Mammary microvascular endothelial cell (primary cell): ENCODE results near the gene PCDHA13. TPM values are rescaled to one million over a fixed set of nuclear protein-coding genes. Genes with fewer than 3 reads are reported as not detected.

Source experiments
- total RNA-seq: library from RNA; depleted of rRNA; stranded (reverse); fragments of >200 nt; gene quantifications from 2 replicates; pipeline ENCODE4 v1.2.3, GENCODE V29; 2015

PCDHA13 gene
- total RNA-seq, result not detected in 2 replicates

GRCh38 chr5:140881889-140882590 is at the start of gene PCDHA13:
Gene PCDHA13 (plus strand): TSS chr5:140882124. CDS start chr5:140882269, 145 bp downstream.

GRCh38 chr5:140833993-140834392 is 47.9 kb upstream of the PCDHA13 start, which contains the start of gene PCDHA7:
Gene PCDHA7 (plus strand): TSS chr5:140834269. CDS start chr5:140834384, 115 bp downstream.

GRCh38 chr5:140840978-140841962 is 40.7 kb upstream of the PCDHA13 start, which contains the start of gene PCDHA8:
Gene PCDHA8 (plus strand): TSS chr5:140841187. CDS start chr5:140841322, 135 bp downstream.

GRCh38 chr5:140848139-140849102 is 33.5 kb upstream of the PCDHA13 start, which contains the start of gene PCDHA9:
Gene PCDHA9 (plus strand): TSS chr5:140848382. CDS start chr5:140848496, 114 bp downstream.

GRCh38 chr5:140855772-140856674 is 25.9 kb upstream of the PCDHA13 start, which contains the start of gene PCDHA10:
Gene PCDHA10 (plus strand): TSS chr5:140855897. CDS start chr5:140856049, 152 bp downstream.

GRCh38 chr5:140868721-140869554 is 13.0 kb upstream of the PCDHA13 start, which contains the start of gene PCDHA11:
Gene PCDHA11 (plus strand): TSS chr5:140868957. CDS start chr5:140869104, 147 bp downstream.

GRCh38 chr5:140875085-140876065 is 6.5 kb upstream of the PCDHA13 start, which contains the start of gene PCDHA12:
Gene PCDHA12 (plus strand): TSS chr5:140875308. CDS start chr5:140875473, 165 bp downstream.

GRCh38 chr5:140925806-140926442 is 44.0 kb downstream of the PCDHA13 start, which contains the start of gene PCDHAC1:
Gene PCDHAC1 (plus strand): TSS chr5:140926299. CDS start chr5:140926893, 594 bp downstream.

Other genes with a start within 250 kb of the PCDHA13 start
- 0.20 and 0.60 TPM in 2 replicates for gene CD14, start 248.9 kb upstream of the PCDHA13 start, total RNA-seq
- 30.0 and 36.1 TPM in 2 replicates for gene TMCO6, start 242.7 kb upstream of the PCDHA13 start, total RNA-seq
- 58.5 and 60.6 TPM in 2 replicates for gene NDUFA2, start 234.5 kb upstream of the PCDHA13 start, total RNA-seq
- gene IK, start 234.3 kb upstream of the PCDHA13 start, total RNA-seq, result 64.9 and 80.8 TPM in 2 replicates
- gene WDR55, start 217.2 kb upstream of the PCDHA13 start, total RNA-seq, result 20.2 and 20.4 TPM in 2 replicates
- 0.10 and 0.80 TPM in 2 replicates for gene DND1, start 208.5 kb upstream of the PCDHA13 start, total RNA-seq
- gene HARS1, start 190.8 kb upstream of the PCDHA13 start, total RNA-seq, result 78.0 and 83.4 TPM in 2 replicates
- gene HARS2, start 190.7 kb upstream of the PCDHA13 start, total RNA-seq, result 21.4 and 28.1 TPM in 2 replicates
- 34.9 and 45.4 TPM in 2 replicates for gene ZMAT2, start 181.7 kb upstream of the PCDHA13 start, total RNA-seq
- gene PCDHA1, start 96.0 kb upstream of the PCDHA13 start, total RNA-seq, result not detected in 2 replicates
- gene PCDHA2, start 87.3 kb upstream of the PCDHA13 start, total RNA-seq, result 0.10 TPM in 1 of 2 replicates, not detected in the other
- 0.20 TPM in 1 of 2 replicates, not detected in the other for gene PCDHA3, start 81.1 kb upstream of the PCDHA13 start, total RNA-seq
- gene PCDHA4, start 75.1 kb upstream of the PCDHA13 start, total RNA-seq, result 0.05 TPM in 1 of 2 replicates, not detected in the other
- not detected in 2 replicates for gene PCDHA5, start 60.5 kb upstream of the PCDHA13 start, total RNA-seq
- 0.27 TPM in 1 of 2 replicates, not detected in the other for gene PCDHA6, start 54.2 kb upstream of the PCDHA13 start, total RNA-seq
- gene PCDHA7, start 47.9 kb upstream of the PCDHA13 start, total RNA-seq, result 0.20 TPM in 1 of 2 replicates, not detected in the other
- gene PCDHA8, start 40.9 kb upstream of the PCDHA13 start, total RNA-seq, result not detected in 2 replicates
- 0.13 TPM in 1 of 2 replicates, not detected in the other for gene PCDHA9, start 33.7 kb upstream of the PCDHA13 start, total RNA-seq
- gene PCDHA10, start 26.2 kb upstream of the PCDHA13 start, total RNA-seq, result 0.13 TPM in 1 of 2 replicates, not detected in the other
- under 0.01 and 0.05 TPM in 2 replicates for gene PCDHA11, start 13.2 kb upstream of the PCDHA13 start, total RNA-seq
- not detected in 2 replicates for gene PCDHA12, start 6.8 kb upstream of the PCDHA13 start, total RNA-seq
- gene PCDHAC1, start 44.2 kb downstream of the PCDHA13 start, total RNA-seq, result not detected in 2 replicates
- gene PCDHAC2, start 84.4 kb downstream of the PCDHA13 start, total RNA-seq, result 0.64 and 0.73 TPM in 2 replicates
- not detected in 2 replicates for gene PCDHB1, start 169.2 kb downstream of the PCDHA13 start, total RNA-seq
- gene PCDHB2, start 212.5 kb downstream of the PCDHA13 start, total RNA-seq, result 0.40 and 1.7 TPM in 2 replicates
- 0.30 and 0.47 TPM in 2 replicates for gene PCDHB3, start 218.3 kb downstream of the PCDHA13 start, total RNA-seq
- gene PCDHB4, start 239.7 kb downstream of the PCDHA13 start, total RNA-seq, result 0.07 and 0.10 TPM in 2 replicates